Measurements from ENCODE around the gene GPRIN1. TPM values are rescaled to one million over a fixed set of nuclear protein-coding genes. Genes with fewer than 3 reads are reported as not detected.

Gene GPRIN1
- total and polyA plus RNA-seq, 2 donors from 2014 or later, result 0.45 to 1.3 TPM

DNA sequence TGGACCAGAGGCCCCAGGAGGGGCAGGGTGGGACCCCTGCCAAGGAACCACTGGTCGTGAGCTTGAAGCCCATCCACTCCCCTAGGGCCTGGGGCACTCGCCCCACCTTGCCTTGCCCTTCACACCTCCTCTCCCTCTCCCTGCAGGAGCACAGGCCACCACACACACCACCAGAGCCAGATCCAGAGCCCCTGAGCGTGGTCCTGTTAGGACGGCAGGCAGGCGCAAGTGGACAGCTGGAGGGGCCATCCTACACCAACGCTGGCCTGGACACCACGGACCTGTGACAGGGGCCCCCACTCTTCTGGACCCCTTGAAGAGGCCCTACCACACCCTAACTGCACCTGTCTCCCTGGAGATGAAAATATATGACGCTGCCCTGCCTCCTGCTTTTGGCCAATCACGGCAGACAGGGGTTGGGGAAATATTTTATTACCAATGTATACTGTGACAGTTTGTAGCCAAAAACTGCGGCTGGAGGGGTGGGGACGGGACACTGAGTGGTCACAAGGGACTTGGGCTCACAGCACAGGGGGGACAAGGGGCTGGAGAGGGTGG lies 14.5 kb downstream of the GPRIN1 start:
- H3K27me3 ChIP-seq (ENCODE audit: control insufficient read depth, insufficient read depth, low read length), result no peaks in the 10 kb centered on the region
- H3K9ac ChIP-seq (ENCODE audit: low read length in 3 of 3), result no peak overlapping the region
- FAIRE-seq (no peak), DNase-seq (no peak)
- peaks cover 0 to 4% (median 0%) of the 10 kb centered on the region in 3 donors for H3K4me1 ChIP-seq (ENCODE audit: control insufficient read depth in 2 of 3, insufficient read depth in 2 of 3, low read depth in 1 of 3, low read length in 3 of 3)
- peaks cover 0 to 3% (median 0%) of the 10 kb centered on the region in 3 donors for H3K9me3 ChIP-seq (ENCODE audit: control insufficient read depth in 2 of 3, insufficient read depth in 1 of 3, low read length in 3 of 3)
- no peak overlapping the region for H3K27ac ChIP-seq (ENCODE audit: low read depth in 2 of 2, low read length in 2 of 2)
- TF ChIP-seq, protein P1, sequence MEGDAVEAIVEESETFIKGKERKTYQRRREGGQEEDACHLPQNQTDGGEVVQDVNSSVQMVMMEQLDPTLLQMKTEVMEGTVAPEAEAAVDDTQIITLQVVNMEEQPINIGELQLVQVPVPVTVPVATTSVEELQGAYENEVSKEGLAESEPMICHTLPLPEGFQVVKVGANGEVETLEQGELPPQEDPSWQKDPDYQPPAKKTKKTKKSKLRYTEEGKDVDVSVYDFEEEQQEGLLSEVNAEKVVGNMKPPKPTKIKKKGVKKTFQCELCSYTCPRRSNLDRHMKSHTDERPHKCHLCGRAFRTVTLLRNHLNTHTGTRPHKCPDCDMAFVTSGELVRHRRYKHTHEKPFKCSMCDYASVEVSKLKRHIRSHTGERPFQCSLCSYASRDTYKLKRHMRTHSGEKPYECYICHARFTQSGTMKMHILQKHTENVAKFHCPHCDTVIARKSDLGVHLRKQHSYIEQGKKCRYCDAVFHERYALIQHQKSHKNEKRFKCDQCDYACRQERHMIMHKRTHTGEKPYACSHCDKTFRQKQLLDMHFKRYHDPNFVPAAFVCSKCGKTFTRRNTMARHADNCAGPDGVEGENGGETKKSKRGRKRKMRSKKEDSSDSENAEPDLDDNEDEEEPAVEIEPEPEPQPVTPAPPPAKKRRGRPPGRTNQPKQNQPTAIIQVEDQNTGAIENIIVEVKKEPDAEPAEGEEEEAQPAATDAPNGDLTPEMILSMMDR (IDR thresholded peaks at IDR 0.05; ENCODE audit: borderline replicate concordance, extremely low read depth, insufficient read depth), result no peak
- H3K36me3 ChIP-seq (ENCODE audit: control insufficient read depth in 2 of 3, insufficient read depth in 3 of 3, low read length in 3 of 3), result no peaks in the 10 kb centered on the region
- H3K4me3 ChIP-seq (ENCODE audit: low read length in 3 of 3), result no peak overlapping the region
- intact Hi-C loops (cut with DNase I), result no loop called here

DNA sequence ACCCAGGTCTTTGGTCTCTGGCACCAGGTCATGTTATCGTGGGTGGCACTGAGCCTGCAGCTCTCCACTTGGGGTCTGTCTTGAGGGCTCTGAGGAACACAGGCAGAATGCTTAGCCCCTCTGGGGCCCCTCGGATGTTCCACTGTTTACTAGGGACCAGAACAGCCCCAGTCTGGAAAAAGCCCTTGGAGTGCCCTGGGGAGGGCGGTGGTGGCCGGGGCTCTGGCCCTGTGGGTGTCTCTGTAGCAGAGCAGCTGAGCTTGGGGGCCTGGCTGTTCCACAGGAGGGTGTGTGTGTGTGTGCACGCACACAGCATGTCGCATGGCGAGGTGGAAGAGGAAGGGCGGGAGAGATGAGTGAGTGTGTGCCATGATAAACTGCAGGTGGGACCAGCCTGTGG lies 15.4 kb downstream of the GPRIN1 start:
- Histone ChIP-seq H3K27ac (ENCODE audit: low read depth in 2 of 2, low read length in 2 of 2) (no peak overlapping the region), H3K4me3 (ENCODE audit: low read length in 3 of 3) (no peak overlapping the region), H3K9me3 (ENCODE audit: control insufficient read depth in 2 of 3, insufficient read depth in 1 of 3, low read length in 3 of 3) (peaks cover 0 to 3% (median 0%) of the 10 kb centered on the region in 3 donors), H3K9ac (ENCODE audit: low read length in 3 of 3) (no peak overlapping the region), H3K4me1 (ENCODE audit: control insufficient read depth in 2 of 3, insufficient read depth in 2 of 3, low read depth in 1 of 3, low read length in 3 of 3) (peaks cover 0 to 4% (median 0%) of the 10 kb centered on the region in 3 donors), H3K27me3 (ENCODE audit: control insufficient read depth, insufficient read depth, low read length) (no peaks in the 10 kb centered on the region), H3K36me3 (ENCODE audit: control insufficient read depth in 2 of 3, insufficient read depth in 3 of 3, low read length in 3 of 3) (no peaks in the 10 kb centered on the region)
- intact Hi-C loops (cut with DNase I), result no loop called here
- TF ChIP-seq, protein P1 (IDR thresholded peaks at IDR 0.05; ENCODE audit: borderline replicate concordance, extremely low read depth, insufficient read depth), result no peak
- no peak for DNase-seq
- no peak for FAIRE-seq

DNA sequence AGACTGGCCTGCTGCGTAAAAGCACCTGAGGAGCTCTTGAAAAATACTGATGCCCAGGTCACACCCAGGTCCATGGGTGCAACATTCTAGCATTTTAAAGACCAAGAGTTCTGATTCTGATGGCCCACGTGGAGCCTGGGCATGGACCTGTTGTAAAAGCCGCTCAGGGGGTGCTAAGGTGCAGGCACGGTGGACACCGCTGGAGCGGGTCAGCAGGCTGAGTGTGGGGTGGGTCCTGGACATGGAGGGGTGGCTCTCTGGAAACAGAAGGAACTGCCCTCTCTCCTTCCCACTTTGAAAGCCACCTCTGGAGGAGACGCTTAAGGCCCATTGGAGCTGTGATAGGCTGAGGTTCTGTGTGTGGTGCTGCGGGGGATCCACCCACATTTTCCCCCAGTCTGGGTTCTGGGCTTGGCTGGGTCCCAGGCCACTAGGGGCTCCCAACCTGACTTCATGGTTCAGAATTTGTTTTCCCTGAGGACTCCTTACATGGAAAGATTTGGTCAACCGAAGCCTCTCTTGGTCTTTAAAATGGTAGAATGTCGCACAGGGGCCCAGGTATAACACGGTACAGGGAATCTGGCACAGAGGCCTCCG lies 16.6 kb downstream of the GPRIN1 start:
- H3K27me3 ChIP-seq (ENCODE audit: control insufficient read depth, insufficient read depth, low read length), result no peaks in the 10 kb centered on the region
- no peak overlapping the region for H3K4me3 ChIP-seq (ENCODE audit: low read length in 3 of 3)
- H3K9me3 ChIP-seq (ENCODE audit: control insufficient read depth in 2 of 3, insufficient read depth in 1 of 3, low read length in 3 of 3), result peaks cover 0 to 3% (median 0%) of the 10 kb centered on the region in 3 donors
- intact Hi-C loops (cut with DNase I), result no loop called here
- no peak overlapping the region for H3K27ac ChIP-seq (ENCODE audit: low read depth in 2 of 2, low read length in 2 of 2)
- no peak overlapping the region for H3K9ac ChIP-seq (ENCODE audit: low read length in 3 of 3)
- DNase-seq (no peak), FAIRE-seq (no peak)
- TF ChIP-seq, protein P1 (IDR thresholded peaks at IDR 0.05; ENCODE audit: borderline replicate concordance, extremely low read depth, insufficient read depth), result no peak
- H3K4me1 ChIP-seq (ENCODE audit: control insufficient read depth in 2 of 3, insufficient read depth in 2 of 3, low read depth in 1 of 3, low read length in 3 of 3), result peaks cover 0 to 4% (median 0%) of the 10 kb centered on the region in 3 donors
- no peaks in the 10 kb centered on the region for H3K36me3 ChIP-seq (ENCODE audit: control insufficient read depth in 2 of 3, insufficient read depth in 3 of 3, low read length in 3 of 3)

All from kidney (tissue), 14 donors.